GM19328 (cell line): ENCODE data around the gene LRRC7.
"Not testable (repeated sequence)": the region's sequence is repeated elsewhere in the genome, so short reads cannot be mapped to it uniquely, and the experiment has no call there.

Source experiments
- ATAC-seq: cut with Tn5 transposase; IDR thresholded peaks from one replicate; pipeline ENCODE4 v1.9.1; 2021; ENCODE audit warnings: mild to moderate bottlenecking, moderate library complexity; ENCODE audit not compliant: unreplicated experiment

LRRC7 gene

DNA sequence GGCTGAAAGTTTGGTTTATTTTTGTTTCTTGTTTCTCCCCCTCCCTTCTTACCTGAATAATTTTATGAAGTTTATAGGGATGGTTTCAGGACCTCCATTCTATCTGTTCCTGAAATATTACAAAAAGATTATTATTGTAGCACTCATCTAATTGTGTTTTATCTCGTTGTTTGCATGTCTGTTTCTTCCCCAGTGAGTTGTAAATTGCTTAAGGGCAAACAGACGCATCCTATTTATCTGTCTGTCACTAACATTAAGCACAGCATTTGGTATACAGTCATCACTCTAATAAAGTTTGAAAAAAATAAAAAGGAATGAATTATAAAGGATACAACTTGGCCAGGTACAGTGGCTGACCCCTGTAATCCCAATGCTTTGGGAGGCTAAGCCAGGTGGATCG is 123.5 kb downstream of the LRRC7 start:
- ATAC-seq = no peak

DNA sequence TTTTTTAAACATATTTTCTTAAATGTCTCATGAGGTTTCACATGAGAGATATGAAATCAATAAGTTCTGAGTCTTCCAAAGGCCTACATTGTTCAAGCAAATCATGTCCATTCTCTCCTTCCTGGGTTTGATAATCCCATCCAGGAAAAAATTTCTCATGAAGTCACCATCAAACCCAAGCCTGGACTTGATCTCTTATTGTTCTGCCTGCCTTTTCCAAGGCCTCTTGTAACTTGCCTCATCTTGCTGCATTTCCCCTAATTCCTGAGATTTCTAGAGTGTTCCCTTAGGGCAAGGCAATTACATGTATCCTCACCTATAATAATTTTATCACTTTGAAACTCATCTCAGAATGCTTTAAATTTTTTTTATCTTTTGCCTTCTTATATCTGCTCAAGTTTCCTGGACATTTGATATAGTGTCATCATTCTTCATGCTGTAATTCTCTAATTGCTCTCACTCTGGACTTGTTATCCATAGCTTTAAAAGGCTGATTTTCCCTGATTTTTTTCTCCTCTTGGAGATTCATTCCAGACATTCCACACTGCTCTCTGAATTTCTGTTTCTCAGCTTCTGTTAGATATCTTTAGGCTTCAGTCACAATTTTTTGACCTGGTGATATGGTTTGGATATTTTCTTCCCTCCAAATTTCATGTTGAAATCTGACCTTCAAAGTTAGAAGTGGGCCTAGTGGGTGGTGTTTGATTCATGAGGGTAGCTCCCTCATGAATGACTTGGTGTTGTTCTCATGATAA is 126.4 kb downstream of the LRRC7 start:
- ATAC-seq = no peak

DNA sequence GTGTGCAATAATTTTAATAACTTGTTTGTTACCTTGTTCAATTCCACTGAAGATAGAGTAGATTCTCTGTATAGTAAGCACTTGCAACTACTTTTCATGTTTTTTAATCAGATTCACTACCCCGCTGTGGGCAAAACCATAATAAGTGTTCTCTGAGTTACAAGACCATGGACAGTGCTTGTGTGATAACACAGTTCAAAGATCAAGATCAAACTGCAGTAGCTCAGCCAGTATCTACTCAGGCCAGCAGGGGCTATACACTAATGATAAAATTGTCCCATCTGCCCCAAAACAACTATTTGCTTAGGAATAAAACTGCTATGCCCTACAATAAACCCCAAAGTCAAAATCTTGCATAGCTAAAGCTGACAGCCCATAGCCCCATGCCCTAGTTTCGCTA is 129.6 kb downstream of the LRRC7 start:
- ATAC-seq = no peak

DNA sequence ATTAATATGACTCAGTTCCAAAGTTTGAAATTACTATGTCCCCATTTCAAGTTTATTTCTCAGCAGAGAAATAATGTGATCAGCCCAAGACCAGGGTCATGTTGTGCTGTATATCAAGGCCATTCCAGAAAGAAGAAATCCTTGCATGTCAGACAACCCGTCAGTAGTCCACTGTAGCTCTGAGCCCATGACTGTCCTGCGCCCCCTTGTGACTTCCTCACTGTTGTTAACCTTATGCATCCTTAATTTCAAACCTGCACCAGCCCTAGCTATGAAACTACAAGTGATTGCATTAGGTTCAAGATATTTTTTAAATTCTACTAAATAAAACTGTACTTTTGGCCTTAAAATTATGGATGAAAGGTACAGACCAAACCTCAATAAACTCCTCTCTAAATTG is 133.0 kb downstream of the LRRC7 start:
- no peak for ATAC-seq

DNA sequence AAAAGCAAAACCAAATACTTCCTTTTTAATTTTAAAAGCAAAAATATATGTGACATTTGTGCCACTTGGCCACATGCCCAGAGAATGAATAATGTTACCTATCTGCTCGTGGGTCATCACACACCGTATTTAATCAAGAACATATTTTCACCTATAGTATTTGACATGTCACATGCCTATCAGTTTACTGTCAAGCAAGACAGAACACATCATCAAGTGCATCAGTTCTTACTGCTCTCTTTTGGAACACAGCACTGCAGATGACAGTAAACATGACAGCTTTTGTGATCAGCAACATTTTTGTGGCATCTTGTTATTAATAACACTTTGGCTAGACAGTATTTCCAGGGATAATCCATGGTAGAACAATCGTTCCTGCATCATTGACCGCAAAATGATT is 134.4 kb downstream of the LRRC7 start:
- no peak for ATAC-seq

DNA sequence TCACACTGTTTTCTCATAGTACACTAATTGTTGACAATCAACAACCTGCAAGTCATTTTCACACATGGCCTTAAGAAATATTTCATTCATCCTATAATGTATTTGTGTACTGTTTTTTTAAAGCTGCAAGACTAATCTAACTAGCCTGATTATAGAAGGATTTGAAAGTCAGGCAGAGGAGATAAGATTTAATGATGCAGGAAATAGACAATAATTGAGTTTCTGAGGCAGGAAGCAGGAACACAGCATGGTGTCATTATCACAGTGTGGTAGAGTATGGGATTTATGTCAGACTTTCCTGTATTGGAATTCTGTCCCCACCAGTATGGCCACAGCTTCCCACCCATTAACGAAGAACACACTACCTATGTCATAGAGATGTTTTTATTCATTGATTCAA is 138.8 kb downstream of the LRRC7 start:
- ATAC-seq = no peak

DNA sequence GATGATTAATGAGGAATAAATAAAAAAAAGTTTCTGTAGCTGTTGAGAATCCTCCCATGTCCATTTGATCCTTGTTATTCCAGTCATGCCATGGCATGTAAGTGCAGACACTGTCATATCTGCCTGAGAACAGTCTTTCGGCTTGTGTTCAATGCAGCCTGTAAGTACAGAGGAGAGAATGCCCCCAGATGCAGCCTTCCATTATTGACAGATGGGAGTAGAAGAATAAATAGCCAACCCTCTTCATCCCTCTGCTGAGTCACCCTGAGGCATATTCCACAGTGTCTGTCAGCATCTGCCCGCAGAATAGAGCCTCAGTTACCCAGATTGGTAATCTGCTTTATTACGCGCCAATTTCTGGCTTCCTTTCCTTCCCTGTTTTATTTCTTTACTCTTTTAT is 139.4 kb downstream of the LRRC7 start:
- ATAC-seq = no peak

DNA sequence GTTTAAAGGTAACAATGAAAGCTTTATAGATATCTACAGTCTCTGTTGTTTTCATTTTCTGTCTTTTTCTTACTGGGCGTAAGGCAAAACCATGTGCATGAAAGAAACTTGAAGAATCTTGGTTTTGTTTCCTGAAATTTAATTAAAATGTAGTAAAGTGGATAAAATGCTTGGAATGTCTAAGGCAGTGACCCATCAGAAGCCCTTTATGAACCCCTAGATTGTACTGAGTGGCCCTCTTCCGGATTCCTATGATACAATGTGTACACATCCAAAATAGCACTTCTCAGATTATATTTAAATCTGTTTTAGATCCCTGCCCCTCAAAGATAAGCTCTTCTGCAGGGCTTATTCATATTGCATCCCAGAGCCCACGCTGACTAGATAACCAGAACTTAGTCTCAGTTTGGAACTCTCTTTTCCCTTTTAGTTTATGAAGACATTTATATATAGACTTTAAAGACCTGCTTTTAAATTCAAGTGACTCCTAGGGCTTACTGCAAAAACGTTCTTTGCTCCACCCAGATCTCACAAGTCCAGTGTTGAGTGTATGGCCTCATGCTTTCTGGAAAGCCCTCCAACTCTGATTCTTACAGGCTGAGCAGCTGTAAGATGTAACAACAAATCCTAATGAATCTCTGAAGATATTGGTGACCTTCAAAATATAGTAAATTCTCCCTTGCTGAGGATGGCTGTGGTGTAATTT is 142.9 kb downstream of the LRRC7 start:
- no peak for ATAC-seq

DNA sequence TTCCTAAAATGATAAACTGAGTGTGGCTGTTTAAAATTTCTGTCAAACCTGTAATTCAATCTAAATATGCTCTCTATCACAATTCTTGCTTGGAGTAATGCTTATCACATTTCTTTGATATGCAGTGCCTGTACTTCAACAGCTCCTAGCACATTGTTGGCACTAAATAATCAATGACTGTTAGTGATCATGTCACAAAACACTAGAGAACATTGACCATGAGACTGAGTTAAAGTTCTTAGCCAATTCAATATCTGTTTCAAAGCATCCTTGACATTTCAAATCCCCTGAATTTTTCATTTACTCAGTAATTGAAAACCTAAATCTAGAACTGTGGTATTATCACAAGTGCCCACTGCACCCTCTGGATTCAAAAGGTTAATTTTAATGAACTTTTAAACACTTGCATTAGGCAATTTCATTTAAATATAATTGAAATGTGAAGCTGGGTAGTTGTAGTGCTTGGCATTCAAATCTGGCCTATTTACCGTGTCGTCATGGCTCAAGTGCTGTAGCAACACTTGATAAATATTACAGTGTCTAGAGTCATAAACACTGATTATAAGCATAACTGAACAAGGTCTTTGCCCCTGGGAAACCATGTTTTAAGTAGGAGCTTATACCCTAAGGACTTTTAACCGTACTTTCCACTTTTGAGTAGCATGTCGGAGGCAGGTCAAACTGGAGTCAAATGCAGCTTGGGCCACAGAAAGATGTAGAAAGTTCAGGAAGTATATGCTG is 143.6 kb downstream of the LRRC7 start:
- no peak for ATAC-seq

DNA sequence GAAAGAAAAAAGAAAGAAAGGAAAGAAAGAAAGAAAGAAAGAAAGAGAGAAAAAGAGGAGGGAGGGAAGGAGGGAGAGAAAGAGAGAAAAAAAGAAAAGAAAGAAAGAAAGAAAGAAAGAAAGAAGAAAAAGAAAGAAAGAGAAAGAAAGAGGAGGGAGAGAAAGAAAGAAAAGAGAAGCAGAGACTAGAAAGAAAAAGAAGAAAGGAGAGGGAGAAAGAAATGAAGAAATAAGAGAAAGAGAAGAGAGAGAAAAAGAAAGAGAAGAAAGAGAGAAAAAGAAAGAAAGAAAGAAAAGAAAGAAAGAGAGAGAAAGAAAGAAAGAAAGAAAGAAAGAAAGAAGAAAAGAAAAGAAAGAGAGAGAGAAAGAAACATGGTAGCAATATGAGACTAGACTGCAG is 150.1 kb downstream of the LRRC7 start:
- ATAC-seq = not testable (repeated sequence)

DNA sequence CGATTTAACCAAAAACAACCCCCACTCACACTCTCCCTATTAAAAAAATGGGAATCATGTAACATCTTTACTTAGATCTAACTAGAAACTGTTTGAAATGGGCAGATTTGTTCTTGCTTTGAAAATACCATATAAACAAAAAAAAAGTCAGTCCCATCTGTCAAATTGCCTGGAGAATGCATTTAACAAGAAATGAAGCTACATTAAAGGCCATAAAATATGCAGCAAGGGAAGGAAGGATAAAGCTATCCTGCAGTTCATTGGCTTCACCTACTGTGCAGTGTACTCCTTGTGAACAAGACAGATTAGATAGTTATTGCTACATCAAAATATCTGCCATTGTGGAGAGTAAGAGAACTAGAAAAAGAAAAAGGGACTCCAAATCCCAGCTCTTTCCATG is 160.5 kb downstream of the LRRC7 start:
- no peak for ATAC-seq

DNA sequence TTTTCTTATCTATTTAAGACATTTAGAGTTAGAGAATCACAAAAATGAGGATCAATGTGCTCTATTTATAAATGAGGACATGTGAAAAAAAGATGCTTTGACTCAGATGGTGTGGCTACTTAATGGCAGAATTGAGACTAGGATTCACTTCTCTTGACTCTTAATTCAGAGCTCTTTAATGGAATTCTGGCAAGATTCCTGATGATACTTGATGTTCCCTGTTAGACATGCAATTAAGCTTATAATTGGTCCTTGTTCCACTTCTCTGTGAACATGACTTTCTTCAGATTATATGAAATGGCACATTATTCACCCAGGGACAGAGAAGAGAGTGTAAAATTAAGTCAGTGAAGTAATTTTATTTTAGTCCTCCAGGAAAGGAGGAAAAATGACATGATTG is 165.3 kb downstream of the LRRC7 start:
- no peak for ATAC-seq

DNA sequence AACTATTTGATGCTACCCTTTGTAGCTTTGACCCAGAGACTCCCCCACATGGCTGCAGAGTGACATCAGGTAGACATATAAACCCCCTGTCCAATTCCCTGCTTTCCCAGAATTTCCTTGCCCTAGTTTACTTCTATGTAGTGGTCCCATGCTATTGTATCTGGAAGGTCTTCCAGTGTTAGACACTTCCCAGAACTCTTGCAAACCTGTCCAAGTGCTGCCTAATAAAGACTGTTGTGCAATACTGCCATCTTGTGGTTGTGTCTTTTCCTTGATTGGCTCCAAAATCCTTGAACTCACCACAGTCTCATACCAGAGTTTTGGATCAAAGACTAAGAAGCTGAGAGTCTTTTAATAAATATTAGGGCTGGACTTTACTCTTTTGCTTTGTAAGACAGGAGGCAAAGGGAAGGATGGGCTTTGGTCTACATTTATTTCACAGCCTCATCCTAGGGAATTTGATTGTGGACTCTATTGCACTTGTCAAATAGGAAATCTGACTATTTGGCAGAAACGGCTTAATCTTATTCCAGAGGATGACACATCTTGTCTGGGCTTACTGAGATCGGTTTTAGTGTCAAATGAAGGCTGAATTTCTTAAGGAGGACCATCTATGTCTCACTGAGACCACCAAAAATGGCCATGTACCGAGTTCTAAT is 169.9 kb downstream of the LRRC7 start:
- no peak for ATAC-seq

DNA sequence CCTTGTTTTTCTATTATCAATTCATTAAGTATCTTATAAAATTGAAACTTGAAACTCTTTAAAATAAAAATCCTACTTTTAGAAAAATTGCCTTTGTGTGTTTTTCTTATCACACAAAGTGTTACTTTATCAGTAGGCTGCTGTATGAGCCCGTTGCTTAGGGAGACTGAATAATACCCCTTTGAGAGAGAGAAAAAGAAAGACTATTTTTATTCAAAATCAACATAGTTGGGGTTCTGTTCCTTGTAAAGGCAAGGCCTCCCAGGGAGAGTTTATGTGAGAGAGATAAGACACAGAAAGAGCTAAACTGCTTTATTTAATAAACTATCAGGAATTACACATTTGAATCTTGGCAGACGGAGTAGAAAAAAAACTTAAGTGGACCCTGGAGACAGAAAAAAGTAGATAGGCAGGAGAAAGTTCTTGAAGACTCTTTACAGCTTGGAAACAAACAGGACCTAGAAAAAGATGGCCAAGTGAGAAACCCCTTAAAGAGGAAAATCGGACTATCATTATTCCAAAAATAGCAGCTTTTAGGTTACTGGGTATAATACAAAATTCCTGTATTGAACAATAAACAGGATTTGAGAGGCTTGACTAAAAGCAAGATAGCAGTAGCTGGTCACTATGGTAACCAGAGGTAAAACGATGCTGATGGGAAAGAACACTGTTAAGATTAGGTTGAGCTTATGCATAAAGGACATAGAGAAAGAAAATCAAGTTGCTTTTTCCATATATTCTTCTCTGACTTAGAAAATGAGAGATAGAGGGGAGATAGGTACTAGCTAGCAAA is 170.9 kb downstream of the LRRC7 start:
- ATAC-seq = no peak

DNA sequence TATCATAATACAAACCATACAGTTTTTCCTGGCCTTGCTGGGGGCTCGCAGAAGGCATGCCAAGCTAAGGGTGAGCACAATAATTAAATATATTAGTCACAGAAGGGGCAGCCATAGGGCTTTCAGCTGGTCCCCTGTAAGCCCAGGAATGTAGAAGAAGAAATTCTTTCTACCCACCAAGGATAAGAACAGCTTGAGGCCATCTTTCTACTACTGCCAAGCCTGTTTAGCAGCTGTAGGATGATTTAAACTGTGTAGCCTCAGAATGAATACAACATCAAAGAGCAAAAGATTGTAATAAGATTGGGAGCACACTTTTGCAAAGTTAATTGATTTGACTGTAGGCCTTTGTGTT is 171.5 kb downstream of the LRRC7 start:
- ATAC-seq = no peak

DNA sequence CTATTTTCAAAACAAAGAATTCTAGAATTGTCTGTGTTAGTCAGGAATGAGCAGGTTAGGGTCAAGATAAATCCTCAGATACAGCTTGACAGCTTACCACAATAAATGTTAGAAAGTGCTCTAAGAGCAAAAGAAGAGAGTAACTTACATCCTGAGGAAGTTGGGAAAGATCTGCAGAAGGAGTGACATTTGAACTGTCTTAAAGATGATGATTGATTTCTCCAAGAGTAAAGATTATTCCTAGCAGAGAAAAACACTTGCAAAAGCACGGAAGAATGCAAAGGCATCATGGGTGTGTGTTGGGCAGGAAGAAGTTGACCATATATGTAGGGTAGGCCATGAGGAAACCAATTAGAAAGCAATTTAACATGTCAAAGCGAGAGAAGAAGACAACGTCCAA is 175.4 kb downstream of the LRRC7 start:
- ATAC-seq = no peak

DNA sequence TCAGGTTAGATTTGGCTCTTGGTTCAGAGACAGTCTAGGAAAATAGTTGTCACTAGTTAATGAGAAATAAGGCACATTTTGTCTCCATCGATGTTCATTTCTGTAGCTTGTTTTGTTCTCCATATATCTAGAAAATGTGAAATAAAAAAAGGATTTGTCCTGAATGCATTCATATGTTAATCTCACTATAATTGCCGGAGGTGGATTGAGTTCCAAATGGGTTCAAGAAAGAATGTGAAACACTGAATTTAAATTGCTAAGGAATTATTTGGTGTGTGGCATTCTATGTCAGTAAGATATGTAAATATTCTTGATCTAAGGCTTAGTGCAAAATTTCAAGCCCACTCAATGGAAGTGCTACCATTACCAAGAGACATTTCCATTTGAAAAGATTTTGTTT is 176.7 kb downstream of the LRRC7 start:
- ATAC-seq = no peak

DNA sequence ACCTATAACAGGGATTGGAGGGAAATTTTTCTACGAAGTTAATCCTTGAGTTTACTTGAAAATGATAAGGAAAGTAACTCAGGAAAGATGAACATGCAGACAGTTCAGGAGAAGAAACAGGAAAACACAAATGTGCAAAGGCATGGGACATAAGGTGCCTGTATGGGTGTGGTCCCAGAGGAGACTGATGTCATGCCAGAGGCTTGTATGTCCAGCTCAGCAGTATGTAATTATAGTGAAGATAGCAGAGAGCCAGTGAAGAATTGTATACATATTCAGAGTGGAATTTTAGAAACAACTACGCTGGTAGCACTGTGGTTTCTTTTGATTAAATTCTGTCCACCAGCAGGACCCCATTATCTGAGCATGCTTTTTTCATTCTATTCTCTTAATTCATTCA is 179.5 kb downstream of the LRRC7 start:
- no peak for ATAC-seq

DNA sequence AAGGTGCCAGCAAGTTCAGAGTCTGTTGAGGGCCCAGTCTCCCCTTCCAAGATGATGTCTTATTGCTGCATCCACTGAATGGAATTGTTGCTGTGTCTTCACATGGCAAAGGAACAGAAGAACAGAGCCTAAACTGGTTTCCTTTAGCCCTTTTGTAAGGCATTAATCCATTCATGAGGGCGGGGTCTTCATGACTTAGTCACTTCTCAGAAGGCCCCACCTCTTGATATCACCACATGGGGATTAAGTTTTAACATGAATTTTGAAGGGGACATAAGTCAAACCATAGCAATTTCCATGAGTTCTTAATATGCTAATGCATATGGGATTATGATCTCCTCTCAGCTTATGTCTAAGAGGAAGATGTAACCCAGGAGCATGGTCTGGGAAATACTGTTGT is 182.9 kb downstream of the LRRC7 start:
- no peak for ATAC-seq

DNA sequence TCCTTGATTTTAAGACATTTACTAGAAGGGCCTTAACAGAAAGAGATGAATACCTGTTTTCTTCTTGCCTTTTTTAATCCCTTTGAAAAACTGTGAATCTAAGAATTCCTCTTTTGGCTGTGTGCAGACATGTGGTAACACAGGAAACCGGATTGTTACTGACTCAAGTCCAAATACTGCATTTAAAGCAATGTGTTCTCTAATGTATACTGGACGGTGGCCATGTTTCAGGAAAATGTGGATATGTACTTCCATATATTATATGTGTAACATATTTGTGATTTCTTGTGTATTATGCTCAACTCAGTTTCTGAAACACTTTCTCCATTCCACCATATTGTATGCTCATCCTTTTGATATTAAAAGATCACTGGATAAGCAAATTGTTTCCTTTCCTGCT is 185.1 kb downstream of the LRRC7 start:
- no peak for ATAC-seq

DNA sequence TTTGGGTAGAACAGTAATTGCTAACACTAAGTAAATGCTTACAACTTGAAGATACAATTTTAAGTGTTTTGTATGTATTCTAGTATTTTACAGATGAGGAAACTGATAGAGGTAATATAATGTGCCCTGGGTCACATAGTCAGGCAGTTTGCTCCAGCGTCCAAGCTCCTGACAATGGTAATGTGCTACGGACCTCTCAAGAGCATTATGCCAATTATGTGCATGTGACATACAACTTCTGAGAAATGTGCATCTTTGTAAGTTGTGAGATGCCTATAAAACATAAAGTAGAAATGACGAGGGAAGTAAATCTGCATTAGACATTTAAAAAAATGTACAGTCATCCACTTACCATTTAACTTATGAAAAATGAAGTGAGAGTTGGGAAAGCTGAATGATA is 186.8 kb downstream of the LRRC7 start:
- no peak for ATAC-seq
